GM21576 (cell line): ENCODE measurements around the gene ILDR1.
A peak's percentile ranks its signal among the peaks of the same experiment; 100 is the strongest.

Source experiments
- ATAC-seq: cut with Tn5 transposase; IDR thresholded peaks from one replicate; pipeline ENCODE4 v1.9.1; 2021; ENCODE audit warnings: mild to moderate bottlenecking, moderate library complexity; ENCODE audit not compliant: unreplicated experiment

The ILDR1 gene

DNA sequence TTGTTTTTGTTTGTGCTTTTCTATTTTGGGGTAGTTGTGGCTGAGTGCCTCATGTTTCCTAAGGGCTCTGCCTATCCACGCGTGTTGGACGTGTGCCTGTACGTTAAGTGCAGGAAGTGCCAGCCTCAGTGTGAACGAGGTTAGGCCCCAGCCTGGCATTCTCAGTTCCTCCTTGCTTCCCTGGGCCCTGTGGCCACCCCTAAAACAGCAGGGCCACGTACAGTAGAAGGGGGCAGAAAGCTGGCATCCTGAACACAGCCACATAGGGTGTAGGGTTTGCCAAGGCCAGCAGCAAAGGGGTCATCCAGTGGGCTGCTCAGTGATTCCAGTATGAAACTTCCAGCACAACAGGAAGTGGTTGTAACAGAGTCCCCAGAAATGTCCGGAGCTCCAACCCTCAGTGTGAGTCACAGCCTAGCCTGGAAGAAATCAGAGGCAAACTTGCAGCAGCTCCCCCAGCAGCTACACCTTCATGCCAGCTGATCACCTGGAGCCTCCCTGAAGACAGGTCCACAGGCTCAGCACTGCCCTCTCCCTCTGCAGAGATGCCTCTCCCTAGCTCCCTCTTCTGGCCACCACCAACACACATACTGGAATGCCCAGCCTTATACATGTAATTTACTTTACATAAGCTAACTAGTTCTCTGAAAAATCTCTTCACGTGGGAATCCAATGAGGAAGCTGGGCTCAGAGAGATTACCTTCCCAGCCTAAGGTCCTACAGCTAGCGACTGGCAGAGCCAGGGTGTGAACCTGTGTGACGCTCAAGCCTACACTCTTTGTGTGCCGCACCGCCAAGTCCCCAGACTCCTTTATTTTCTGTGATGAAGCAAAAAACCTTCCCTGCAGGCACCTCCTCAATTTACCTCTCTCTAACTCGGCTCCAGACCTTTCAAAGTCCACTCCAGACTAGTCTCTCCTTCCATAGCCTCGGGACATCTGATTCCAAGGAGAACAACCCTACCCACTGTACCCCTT lies 26.6 kb downstream of the ILDR1 start:
- peak; percentile 38 for ATAC-seq

DNA sequence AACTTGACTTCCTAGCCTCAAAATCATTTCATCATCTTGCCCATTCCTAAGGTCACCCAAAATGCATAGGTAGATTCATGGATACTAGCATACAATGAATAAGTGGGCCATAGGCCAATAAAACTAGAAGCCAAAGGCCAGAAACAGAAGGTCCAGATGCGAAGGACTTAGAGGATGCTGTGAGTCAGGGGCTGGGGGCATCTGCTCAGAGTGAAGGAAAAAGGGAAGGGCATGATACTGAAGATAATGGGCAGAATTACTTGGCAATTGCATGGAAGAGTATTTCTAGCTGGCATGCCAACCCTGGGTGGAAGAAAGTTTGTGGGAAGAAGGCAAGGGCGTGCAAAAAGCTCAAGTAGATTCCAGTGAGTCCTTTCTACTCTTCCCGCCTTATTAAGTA lies 27.5 kb downstream of the ILDR1 start:
- no peak for ATAC-seq

DNA sequence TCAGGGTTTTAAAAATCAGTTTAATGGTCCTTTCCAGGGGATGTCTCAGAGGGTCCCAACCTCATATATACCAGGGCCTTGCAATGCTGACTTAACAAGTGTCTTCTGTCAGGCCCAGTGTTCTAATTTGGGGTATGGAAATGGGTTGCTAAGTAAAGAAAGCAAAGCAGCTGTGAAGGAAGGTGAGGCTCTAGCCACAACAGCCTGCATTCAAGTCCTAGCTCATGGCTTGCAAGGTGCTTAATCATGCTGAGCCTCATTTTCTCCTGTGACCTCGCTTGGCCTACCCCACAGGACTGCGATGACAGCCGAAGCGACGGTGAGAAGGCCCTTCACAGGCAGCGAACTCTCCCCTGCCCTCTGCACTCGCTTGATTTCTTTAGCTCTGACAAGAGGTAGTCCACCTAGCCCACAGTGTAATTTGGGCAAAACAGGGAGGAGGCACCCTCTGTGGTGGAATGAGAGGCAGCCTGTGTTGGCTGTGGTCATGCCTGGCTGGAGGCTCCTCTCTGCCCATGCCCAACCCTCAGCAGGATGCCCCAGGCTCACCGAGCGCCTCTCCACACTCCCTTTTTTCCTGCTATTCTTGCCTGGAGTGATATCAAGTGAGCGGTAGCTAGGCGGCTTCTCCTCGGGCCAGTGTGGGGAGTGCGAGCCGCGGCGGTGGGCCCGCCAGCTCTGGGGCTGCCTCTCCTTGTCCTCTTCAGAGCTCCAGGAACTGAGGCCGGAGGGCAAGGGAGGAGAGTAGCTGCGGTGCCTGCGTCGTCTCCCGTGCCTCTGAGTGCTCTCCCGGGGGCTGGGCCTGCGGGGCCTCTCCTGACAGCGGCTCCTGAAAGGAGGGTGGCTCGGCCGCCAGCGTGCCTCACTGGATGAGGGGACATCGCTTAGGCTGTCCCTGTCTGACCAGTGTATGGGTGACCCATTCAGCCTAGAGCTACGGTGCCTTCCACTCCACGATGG lies 29.2 kb downstream of the ILDR1 start:
- peak; percentile 58 for ATAC-seq

DNA sequence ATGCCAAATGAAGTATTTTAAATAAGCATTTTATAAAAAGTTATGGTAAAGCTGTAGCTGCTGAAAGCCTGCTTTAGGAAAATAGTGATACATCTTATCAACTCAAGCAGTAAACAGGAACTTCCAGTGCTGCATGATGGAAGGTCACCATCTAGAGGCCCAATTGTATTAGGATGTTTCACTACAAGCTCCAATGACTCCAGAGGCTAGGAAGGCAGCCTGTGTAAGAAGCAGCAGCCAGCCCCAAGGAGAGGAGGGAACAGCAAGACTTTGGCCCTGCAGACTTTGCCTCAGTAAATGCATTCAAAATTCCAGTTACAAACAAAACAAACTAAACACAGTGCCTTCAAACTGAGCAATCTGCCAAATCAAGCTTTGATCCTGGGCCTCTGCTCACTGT lies 32.1 kb downstream of the ILDR1 start:
- ATAC-seq = no peak

DNA sequence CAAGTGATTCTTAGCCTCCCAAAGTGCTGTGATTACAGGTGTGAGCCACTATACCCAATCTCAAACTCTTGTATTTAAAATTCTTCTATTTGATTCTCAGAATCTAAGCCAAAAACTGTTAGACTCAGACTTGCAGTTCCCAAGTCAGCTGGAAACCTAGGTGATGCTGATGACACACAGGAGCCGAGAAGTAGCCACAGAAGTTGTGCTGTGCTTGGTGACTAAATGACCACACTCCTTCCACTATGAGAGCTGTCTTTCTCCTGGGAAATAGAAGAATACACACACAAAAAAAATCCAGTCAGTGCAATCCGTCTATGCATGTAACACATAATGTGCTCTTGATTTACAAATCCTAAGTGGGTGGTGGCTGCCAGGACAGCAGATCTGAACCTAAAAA lies 33.9 kb downstream of the ILDR1 start:
- ATAC-seq = no peak

DNA sequence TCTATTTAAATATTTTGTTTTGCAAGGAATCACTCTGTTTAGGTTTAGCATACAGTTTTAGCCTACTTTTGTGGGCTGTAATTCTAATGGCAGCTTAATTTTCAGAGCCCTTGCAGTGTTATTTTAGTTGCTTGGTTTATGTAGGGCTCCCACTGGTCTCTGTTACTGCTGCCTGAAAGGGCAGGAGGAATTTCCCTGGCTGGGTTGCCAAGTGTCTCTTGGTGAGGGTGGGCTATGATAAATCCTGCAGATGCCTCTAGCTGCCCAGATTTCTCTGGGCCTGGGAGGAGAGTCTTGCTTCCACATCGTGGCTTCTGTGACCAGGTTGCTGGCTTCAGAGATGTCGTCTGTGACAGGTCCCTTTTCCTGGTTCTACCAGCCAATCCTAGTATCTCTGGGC lies 36.2 kb downstream of the ILDR1 start:
- ATAC-seq = no peak

DNA sequence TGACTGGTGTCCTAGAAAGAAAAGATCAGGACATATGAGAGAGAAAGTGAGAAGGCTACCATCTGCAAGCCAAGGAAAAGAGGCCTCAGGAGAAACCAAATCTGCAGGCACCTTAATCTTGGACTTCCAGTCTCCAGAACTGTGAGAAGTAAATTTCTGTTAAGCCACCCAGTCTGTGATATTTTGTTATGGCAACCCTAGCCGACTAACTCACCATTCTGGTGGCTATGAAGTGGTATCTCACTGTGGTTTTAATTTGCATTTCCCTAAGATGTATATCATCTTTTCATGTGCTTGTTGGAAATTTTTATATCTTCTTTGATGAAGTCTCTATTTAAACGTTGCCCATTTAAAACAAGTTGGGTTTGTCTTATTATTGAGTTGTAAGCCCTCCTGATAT lies 40.6 kb downstream of the ILDR1 start:
- ATAC-seq = no peak

DNA sequence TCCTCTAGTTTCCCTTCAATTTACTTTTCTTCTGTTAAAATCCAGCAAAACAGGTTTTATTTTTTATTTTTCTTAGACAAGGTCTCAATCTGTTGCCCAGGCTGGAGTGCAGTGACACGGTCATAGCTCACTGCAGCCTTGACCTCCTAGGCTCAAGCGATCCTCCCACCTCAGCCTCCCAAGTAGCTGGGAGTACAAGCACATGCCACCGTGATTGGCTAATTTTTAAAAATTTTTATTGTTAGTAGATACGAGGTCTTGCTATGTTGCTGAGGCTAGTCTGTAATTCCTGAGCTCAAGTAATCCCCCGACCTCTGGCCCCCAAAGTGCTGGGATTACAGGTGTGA lies 41.6 kb downstream of the ILDR1 start:
- no peak for ATAC-seq

DNA sequence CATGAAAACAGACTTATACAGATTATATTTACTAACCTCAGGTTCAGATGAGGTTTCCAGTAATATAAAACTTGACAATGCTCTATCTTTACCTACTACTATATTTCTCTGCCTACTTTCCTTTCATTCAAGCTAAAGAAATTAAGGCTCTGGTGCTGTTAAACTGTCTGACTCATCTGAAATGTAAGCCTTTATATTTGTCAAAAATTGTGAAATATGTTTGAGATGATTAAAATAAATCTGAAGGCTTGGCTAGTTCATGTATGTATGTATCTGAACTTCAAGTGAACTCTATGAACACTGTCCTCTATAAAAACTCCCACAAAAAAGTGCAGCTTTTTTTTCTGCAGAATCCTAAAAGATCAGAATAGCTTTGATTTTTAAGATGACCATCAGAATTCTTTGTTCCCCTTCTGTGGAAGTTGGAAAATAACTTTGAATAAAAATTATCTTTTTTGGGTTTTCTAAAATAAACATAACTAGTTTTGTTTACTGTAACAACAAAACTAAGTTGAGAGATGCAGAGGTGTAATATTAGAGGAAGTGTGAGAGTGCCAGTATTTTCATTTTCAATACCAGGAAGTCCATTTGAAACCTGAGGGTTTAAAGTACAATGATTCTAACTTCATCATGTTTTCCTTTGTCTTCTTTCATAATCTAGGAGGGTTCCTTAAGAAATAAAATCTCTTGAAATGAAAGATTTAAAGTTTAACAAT lies 42.2 kb downstream of the ILDR1 start:
- peak; percentile 72 for ATAC-seq

DNA sequence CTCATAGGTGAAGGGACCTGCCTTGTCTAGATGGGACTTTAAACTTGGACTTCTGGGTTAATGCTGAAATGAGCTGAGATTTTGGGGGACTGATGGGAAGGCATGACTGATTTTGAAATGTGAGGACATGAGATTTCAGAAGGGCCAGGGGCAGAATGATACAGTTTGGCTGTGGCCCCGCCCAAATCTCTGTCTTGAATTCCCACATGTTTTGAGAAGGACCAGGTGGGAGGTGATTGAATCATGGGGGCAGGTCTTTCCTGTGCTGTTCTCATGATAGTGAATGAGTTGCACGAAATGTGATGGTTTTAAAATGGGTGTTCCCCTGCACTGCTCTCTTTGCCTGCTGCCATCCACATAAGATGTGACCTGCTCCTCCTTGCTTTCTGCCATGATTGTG lies 42.8 kb downstream of the ILDR1 start:
- no peak for ATAC-seq

DNA sequence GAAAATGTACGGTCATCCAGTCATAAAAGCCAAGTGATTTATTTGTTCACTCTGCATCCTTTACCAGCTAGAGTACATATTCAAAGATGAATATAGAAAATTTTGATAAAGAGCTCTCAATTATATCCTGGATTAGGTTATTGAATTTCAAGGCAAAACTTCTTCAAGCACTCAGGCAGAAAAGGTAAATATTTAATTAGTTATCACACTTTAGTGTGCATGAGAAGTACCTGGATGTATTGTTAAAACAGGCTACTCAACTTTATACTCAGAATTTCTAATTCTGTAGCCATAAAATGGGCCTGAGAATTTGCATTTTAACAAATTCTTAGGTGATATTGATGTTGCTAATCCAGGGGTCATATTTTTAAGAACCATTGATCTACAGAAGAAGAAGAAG lies 45.3 kb downstream of the ILDR1 start:
- no peak for ATAC-seq

DNA sequence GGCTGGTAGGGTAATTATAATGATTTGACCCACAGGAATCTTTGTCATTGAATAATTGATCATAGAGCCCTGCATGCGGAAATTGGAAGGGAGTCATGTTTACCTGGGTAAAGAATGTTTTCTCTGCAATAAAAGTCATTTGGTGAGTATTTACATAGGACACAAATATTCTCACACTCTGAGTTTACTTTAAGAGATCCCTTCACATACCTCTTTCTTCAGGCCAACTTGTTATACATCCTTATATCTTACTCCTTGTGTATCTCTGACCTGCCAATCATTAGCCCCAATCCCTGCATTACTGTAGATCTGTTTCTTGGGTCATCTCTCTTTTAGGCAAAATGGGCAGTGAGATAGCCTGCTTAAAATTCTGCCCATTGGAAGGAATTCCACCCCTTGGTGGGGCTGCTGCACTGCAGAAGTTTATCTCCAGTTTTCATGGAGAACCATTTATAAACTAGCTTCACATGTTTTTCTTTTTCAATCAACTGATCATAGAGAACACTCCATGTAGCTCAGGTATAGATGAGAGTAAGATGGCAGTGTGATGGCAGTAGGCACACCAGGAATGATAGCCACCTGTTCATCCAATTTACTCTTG lies 46.2 kb downstream of the ILDR1 start:
- ATAC-seq = no peak

DNA sequence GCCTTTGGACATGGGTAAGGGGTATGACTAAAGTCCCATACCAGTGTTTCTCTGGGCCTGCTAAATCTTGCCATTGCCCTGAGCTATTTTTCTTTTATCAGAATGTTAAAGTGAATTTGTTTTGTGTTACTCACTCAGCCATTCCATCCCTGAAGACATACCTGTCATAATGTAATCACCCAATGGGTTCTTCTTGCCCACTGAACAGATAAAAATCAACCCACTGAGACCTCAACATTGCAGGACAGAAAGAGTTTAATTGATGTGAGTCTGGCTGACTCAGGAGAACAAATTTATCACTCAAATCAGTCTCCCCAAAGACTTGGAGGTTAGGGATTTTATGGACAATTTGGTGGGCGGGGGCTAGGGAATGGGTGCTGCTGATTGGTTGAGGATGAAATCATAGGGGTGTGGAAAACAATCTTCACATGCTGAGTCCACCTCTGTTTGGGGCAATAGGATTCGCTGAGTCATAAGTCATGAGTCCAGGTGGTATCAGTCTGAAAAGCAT lies 47.4 kb downstream of the ILDR1 start:
- ATAC-seq = no peak

DNA sequence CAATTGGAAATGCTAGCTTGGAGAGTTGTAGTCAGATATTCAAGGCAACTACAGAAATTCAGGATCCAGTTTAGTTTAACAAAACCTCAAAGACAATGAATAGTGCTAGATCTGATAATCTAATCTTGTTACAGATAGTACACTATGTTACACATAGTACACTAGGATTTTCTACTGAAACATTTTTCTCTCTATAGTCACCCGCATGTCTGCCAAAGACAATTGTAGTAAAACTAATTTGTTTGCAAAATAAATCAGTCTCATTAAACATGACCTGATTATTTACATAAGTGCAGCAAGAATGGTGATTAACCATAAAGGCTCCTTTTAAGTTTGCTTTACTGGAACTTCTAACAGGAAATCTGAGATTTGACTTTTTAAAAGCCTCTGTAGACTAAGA lies 52.0 kb downstream of the ILDR1 start:
- ATAC-seq = no peak

DNA sequence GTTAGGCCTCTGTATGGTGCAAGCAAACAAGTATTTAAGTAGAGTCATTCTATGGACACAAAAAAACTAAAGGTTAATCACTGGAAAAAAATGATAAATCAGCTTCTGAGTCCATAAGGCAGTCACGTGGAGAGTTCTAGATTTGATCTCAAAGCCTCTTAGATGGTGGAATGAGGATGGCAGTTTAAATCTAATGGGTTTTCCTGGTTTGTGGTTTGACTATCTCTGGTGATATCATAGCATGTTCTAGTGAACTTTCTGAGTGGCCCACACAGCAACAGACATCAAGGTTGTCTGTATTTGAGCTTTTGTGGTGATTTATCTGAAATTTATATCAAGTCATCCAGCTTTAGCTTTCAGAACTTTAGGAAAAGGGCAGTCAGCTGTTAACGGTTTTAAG lies 52.4 kb downstream of the ILDR1 start:
- ATAC-seq = no peak

DNA sequence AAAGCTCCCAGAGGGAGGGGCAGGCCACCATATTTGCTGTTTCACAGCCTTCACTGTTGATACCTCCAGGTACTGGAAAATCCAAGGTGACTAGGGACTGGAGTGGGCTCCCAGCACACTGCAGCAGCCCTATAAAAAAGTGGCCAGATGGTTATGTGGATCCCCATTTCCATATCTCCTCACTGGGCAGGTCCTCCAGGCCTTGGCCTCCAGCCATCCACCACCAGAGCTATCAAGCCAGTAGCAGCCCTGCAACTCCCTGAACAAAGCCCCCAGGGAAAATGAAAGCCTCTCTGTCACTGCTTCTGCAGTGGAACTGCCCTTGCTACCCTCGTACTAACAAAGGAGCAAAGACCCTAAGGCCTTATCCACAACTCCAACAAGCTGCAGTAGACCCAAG lies 58.4 kb downstream of the ILDR1 start:
- ATAC-seq = no peak

DNA sequence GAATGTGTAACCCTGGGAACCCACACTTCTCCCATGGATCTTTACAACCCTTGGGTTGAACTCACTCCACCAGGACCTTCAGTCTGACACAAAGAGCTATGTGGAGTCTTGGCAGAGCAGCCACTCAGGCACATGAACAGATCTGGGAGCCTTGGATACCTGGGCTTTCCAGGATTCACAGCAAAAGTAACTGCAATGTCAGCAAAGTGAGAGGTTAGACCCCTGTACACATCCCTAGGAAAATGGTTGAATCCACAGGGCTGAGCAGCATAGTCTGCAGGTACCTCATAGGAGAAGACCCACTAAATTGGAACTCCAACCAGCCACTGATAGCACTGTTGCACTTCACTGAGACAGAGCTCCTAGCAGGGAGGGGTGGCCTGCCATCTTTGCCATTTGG lies 59.6 kb downstream of the ILDR1 start:
- no peak for ATAC-seq

DNA sequence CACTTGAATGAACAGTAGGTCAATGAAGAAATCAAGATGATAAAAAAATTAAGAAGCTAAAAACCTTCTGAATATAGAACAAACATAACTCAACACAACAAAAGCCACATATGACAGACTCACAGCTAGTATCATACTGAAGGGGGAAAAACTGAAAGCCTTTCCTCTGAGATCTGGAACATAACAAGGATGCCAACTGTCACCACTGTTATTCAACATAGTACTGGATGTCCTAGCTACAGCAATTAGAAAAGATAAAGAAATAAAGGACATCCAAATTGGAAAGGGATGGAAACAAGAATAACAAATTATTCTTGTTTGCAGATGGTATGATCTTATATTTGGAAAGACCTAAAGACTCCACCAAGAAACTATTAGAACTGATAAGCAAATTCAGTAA lies 60.8 kb downstream of the ILDR1 start:
- no peak for ATAC-seq

DNA sequence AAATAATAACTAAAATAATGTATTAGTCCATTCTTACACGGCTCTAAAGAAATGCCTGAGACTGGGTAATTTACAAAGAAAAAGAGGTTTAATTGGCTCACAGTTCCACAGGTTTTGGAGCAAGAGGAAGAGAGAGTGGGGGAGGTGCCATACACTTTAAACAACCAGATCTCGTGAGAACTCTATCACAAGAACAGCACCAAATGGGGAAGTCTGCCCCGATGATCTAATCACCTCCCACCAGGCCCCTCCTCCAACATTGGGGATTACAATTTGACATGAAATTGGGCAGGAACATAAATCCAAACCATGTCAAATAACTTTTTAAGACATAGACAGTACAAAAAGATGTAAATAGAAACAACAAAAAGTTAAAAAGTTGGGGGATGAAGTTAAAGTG lies 63.2 kb downstream of the ILDR1 start:
- no peak for ATAC-seq

DNA sequence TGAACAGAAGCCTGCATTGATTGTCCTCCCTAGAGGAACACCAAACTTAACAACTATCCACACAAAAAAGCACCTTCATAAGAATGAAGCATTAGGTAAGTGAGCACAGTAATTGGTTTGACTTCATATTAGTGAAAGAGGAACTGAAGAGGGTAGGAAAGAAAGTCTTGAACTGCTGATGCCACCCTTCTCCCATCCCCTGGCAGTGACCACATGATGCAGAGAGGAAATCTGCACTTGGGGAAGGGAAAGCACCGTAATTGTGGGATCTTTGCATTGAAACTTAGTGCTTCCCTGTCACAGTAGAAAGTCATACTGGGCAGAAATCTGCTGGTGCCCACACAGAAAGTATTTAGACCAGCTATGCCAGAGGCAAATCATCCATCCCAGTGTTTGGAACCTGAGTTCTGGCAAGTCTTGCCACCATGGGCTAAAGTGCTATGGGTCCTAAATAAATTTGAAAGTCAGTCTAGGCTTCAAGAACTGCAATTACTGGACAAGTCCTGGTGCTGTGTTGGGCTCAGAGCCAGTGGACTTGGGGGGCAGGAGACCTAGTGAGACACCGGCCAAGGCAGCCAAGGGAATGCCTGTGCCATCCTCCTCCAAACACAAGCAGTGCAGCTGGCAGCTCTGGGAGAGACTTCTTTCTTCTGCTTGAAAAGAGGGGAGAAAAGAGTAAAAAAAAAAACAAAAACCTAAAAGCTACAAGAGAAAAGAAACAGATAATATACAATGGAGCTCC lies 64.2 kb downstream of the ILDR1 start:
- peak; percentile 70 for ATAC-seq
